ENCODE data around the gene MGAT2. TPM values are rescaled to one million over a fixed set of nuclear protein-coding genes. Genes with fewer than 3 reads are reported as not detected.

The MGAT2 gene
- total and polyA plus RNA-seq, 2 experiments from 2014 or later: 53.5 to 81.3 TPM

- H3K4me3 ChIP-seq: no peak overlapping the region
- peaks cover 73% of the 10 kb centered on the region for H3K79me2 ChIP-seq
- peak; percentile 13 for DNase-seq (ENCODE audit: low spot score)
- H4K20me1 ChIP-seq (ENCODE audit: insufficient read depth, poor library complexity, severe bottlenecking): peaks cover 20% of the 10 kb centered on the region
- H3K4me2 ChIP-seq: peak overlapping the region; percentile 95
- peak overlapping the region; percentile 26 for H3K27ac ChIP-seq
- no peaks in the 10 kb centered on the region for H3K9me3 ChIP-seq (ENCODE audit: low read depth)
- 72% methylated on average over 6 of the region's 6 CpGs for WGBS (ENCODE audit: low lambda C conversion rate, missing lambda C conversion rate)
- no peaks in the 10 kb centered on the region for H3K27me3 ChIP-seq
- no peak for TF ChIP-seq EZH2 (IDR thresholded peaks at IDR 0.05; ENCODE audit: borderline replicate concordance)
- no peak for TF ChIP-seq CTCF (IDR thresholded peaks at IDR 0.05; ENCODE audit: poor library complexity)
- TF ChIP-seq EZH2phosphoT487 (IDR thresholded peaks at IDR 0.05; ENCODE audit: low read depth, severe bottlenecking, unreplicated experiment): no peak
- H3K36me3 ChIP-seq (replicated peaks; ENCODE audit: insufficient read depth, low read depth): peaks cover 4% of the 10 kb centered on the region
- H3K4me1 ChIP-seq (ENCODE audit: insufficient read depth): peaks cover 21% of the 10 kb centered on the region
- H3K9me2 ChIP-seq (replicated peaks; ENCODE audit: insufficient read depth): no peaks in the 10 kb centered on the region
- no peak overlapping the region for H2AFZ ChIP-seq
These were observed 3.6 kb downstream of the MGAT2 start for GRCh38 chr14:49623941-49624839.

GRCh38 chr14:49633640-49634546, 13.3 kb downstream of the MGAT2 start:
- Histone ChIP-seq H3K4me1 (ENCODE audit: insufficient read depth) (peaks cover 11% of the 10 kb centered on the region), H3K9me2 (replicated peaks; ENCODE audit: insufficient read depth) (no peaks in the 10 kb centered on the region), H3K79me2 (peaks cover 76% of the 10 kb centered on the region), H3K36me3 (replicated peaks; ENCODE audit: insufficient read depth, low read depth) (no peaks in the 10 kb centered on the region), H3K4me3 (peak overlapping the region; percentile 87), H3K27me3 (no peaks in the 10 kb centered on the region), H3K4me2 (peak overlapping the region; percentile 97), H4K20me1 (ENCODE audit: insufficient read depth, poor library complexity, severe bottlenecking) (peaks cover 11% of the 10 kb centered on the region), H3K27ac (peak overlapping the region; percentile 93), H3K9me3 (ENCODE audit: low read depth) (no peaks in the 10 kb centered on the region), H2AFZ (peak overlapping the region; percentile 72)
- under 1% methylated on average over 87 of the region's 101 CpGs for WGBS (ENCODE audit: low lambda C conversion rate, missing lambda C conversion rate)
- TF ChIP-seq EZH2phosphoT487 (IDR thresholded peaks at IDR 0.05; ENCODE audit: low read depth, severe bottlenecking, unreplicated experiment) (no peak), EZH2 (IDR thresholded peaks at IDR 0.05; ENCODE audit: borderline replicate concordance) (no peak), CTCF (IDR thresholded peaks at IDR 0.05; ENCODE audit: poor library complexity) (peak; percentile 95)
- peak; percentile 98 for DNase-seq (ENCODE audit: low spot score)

- Histone ChIP-seq H3K27ac (peak within 1 kb of the TSS; percentile 93), H3K4me1 (ENCODE audit: insufficient read depth) (peaks cover 11% of the 10 kb centered on the region), H2AFZ (peak within 1 kb of the TSS; percentile 72), H3K4me2 (peak within 1 kb of the TSS; percentile 97), H4K20me1 (ENCODE audit: insufficient read depth, poor library complexity, severe bottlenecking) (peaks cover 11% of the 10 kb centered on the region), H3K27me3 (no peaks in the 10 kb centered on the region), H3K79me2 (peaks cover 76% of the 10 kb centered on the region), H3K9me3 (ENCODE audit: low read depth) (no peaks in the 10 kb centered on the region), H3K36me3 (replicated peaks; ENCODE audit: insufficient read depth, low read depth) (no peaks in the 10 kb centered on the region), H3K9me2 (replicated peaks; ENCODE audit: insufficient read depth) (no peaks in the 10 kb centered on the region), H3K4me3 (peak within 1 kb of the TSS; percentile 87)
- TF ChIP-seq EZH2phosphoT487 (IDR thresholded peaks at IDR 0.05; ENCODE audit: low read depth, severe bottlenecking, unreplicated experiment) (no peak), EZH2 (IDR thresholded peaks at IDR 0.05; ENCODE audit: borderline replicate concordance) (no peak), CTCF (IDR thresholded peaks at IDR 0.05; ENCODE audit: poor library complexity) (no peak)
- peak; percentile 83 for DNase-seq (ENCODE audit: low spot score)
- 2% methylated on average over 78 of the region's 80 CpGs for WGBS (ENCODE audit: low lambda C conversion rate, missing lambda C conversion rate)
These were observed 14.1 kb downstream of the MGAT2 start, which contains the start of gene DNAAF2 for GRCh38 chr14:49634547-49635334. Gene DNAAF2, minus strand, starts transcription at chr14:49635244. Its CDS starts 95 bp downstream, at chr14:49635149.

All from hepatocyte (in vitro differentiated cells).